Tibial nerve (tissue), 4 donors: ENCODE data around the gene STARD13.

ENCODE experiments used
- CTCF ChIP-seq, 5 experiments: fragments of 200-600 bp in 3 of 5; fragments of 450-650 bp in 2 of 5; sonication (generic) in 3 of 5; IDR thresholded peaks; one replicate each; pipeline ENCODE4 v1.5.1; 2016 to 2019; ENCODE audit warnings: antibody characterized with exemption in 5 of 5, mild to moderate bottlenecking in 3 of 5, moderate library complexity in 2 of 5
- EP300 ChIP-seq, 2 donors: sonication (generic); formaldehyde crosslinking; IDR thresholded peaks; one replicate each; pipeline ENCODE4 v1.6.1; 2017; ENCODE audit warnings: antibody characterized with exemption in 2 of 2, mild to moderate bottlenecking in 1 of 2

DNA sequence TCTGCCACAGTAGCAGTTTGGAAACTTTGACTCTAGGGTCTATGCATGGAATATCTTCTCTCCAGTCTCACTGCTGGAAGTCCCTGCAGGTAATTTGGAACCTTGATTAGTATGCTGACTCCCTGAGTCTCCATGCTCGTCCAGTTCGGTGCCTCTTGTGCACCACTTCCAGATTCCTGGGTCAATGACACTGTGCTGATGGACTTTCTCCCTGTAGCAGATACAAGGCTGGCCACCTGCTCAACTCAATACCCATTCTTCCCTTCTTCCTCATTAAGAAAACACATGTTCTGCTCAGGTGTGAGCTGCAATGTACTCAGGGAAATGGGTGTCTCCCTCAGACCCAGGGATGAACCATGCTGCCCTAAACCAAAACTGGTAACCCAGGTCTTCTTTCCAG, 170.3 kb downstream of the STARD13 start:
- TF ChIP-seq EP300 (IDR thresholded peaks at IDR 0.05), result no peak
- no peak for TF ChIP-seq CTCF (IDR thresholded peaks at IDR 0.05)
